ENCODE results near the gene OR2T4. TPM values are rescaled to one million over a fixed set of nuclear protein-coding genes. Genes with fewer than 3 reads are reported as not detected.

Gene OR2T4
- total and polyA plus RNA-seq, 2 experiments from 2014 or later: not detected

DNA sequence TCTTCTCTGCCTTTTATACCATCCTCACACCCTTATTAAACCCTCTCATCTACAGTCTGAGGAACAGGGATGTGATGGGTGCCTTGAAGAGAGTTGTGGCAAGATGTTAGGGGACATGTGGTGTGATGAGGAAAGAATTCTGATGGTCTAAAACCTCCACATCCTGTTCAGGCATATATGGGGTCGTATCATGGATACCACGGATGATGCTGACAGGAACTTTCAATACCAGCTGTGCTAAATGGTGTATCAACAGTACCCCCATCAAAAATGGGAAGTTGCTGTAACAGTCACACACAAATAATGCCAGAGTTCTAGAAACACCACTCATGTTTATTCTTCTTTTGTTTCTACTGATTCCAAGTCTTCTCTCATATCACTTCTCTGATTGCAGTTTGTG, 27.0 kb downstream of the OR2T4 start:
- ATAC-seq (no peak), DNase-seq (ENCODE audit: low spot score) (no peak)
- H3K4me3 ChIP-seq: no peak overlapping the region
- peaks cover 87% of the 10 kb centered on the region for H3K9me3 Mint-ChIP-seq
- TF ChIP-seq, protein P1, sequence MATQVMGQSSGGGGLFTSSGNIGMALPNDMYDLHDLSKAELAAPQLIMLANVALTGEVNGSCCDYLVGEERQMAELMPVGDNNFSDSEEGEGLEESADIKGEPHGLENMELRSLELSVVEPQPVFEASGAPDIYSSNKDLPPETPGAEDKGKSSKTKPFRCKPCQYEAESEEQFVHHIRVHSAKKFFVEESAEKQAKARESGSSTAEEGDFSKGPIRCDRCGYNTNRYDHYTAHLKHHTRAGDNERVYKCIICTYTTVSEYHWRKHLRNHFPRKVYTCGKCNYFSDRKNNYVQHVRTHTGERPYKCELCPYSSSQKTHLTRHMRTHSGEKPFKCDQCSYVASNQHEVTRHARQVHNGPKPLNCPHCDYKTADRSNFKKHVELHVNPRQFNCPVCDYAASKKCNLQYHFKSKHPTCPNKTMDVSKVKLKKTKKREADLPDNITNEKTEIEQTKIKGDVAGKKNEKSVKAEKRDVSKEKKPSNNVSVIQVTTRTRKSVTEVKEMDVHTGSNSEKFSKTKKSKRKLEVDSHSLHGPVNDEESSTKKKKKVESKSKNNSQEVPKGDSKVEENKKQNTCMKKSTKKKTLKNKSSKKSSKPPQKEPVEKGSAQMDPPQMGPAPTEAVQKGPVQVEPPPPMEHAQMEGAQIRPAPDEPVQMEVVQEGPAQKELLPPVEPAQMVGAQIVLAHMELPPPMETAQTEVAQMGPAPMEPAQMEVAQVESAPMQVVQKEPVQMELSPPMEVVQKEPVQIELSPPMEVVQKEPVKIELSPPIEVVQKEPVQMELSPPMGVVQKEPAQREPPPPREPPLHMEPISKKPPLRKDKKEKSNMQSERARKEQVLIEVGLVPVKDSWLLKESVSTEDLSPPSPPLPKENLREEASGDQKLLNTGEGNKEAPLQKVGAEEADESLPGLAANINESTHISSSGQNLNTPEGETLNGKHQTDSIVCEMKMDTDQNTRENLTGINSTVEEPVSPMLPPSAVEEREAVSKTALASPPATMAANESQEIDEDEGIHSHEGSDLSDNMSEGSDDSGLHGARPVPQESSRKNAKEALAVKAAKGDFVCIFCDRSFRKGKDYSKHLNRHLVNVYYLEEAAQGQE (IDR thresholded peaks at IDR 0.05; ENCODE audit: unreplicated experiment): no peak
- no peak for TF ChIP-seq ZNF114 (CRISPR knock-in tag; IDR thresholded peaks at IDR 0.05)
- no peak for TF ChIP-seq ZNF331 (CRISPR knock-in tag; IDR thresholded peaks at IDR 0.05; ENCODE audit: low read depth)
- no peak for TF ChIP-seq EZH2phosphoT487 (IDR thresholded peaks at IDR 0.05; ENCODE audit: unreplicated experiment)
- TF ChIP-seq POLR2AphosphoS5 (IDR thresholded peaks at IDR 0.05; ENCODE audit: low read depth): no peak
- TF ChIP-seq NANOG (IDR thresholded peaks at IDR 0.05; ENCODE audit: borderline replicate concordance): no peak
- no peak for TF ChIP-seq JUNB (IDR thresholded peaks at IDR 0.05; ENCODE audit: unreplicated experiment)
- TF ChIP-seq, protein P2, sequence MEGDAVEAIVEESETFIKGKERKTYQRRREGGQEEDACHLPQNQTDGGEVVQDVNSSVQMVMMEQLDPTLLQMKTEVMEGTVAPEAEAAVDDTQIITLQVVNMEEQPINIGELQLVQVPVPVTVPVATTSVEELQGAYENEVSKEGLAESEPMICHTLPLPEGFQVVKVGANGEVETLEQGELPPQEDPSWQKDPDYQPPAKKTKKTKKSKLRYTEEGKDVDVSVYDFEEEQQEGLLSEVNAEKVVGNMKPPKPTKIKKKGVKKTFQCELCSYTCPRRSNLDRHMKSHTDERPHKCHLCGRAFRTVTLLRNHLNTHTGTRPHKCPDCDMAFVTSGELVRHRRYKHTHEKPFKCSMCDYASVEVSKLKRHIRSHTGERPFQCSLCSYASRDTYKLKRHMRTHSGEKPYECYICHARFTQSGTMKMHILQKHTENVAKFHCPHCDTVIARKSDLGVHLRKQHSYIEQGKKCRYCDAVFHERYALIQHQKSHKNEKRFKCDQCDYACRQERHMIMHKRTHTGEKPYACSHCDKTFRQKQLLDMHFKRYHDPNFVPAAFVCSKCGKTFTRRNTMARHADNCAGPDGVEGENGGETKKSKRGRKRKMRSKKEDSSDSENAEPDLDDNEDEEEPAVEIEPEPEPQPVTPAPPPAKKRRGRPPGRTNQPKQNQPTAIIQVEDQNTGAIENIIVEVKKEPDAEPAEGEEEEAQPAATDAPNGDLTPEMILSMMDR (conservative IDR thresholded peaks at IDR 0.05; ENCODE audit: low read depth in 2 of 2): no peak
- no peak overlapping the region for H3K27ac Mint-ChIP-seq
- peaks cover 26% of the 10 kb centered on the region; the same call in 1 of the 2 replicates for H3K36me3 ChIP-seq (ENCODE audit: insufficient read depth)
- no peak overlapping the region for H3K4me3 Mint-ChIP-seq
- peaks cover 5% of the 10 kb centered on the region for H3K27me3 Mint-ChIP-seq (ENCODE audit: insufficient read depth, low read depth, poor library complexity)
- peaks cover 26% of the 10 kb centered on the region for H3K36me3 Mint-ChIP-seq (ENCODE audit: low read depth)
- H3K9me2 ChIP-seq (ENCODE audit: insufficient read depth): no peaks in the 10 kb centered on the region
- H3K4me2 ChIP-seq: no peak overlapping the region
- H3K4me1 Mint-ChIP-seq: no peaks in the 10 kb centered on the region
- no peaks in the 10 kb centered on the region for H4K20me1 ChIP-seq (replicated peaks; ENCODE audit: insufficient read depth)
- no peak overlapping the region for H2AFZ ChIP-seq
- H3K27ac ChIP-seq (ENCODE audit: low read depth): no peak overlapping the region
- H3K27me3 ChIP-seq (ENCODE audit: insufficient read depth): no peaks in the 10 kb centered on the region
- no peaks in the 10 kb centered on the region for H3F3A ChIP-seq (replicated peaks; ENCODE audit: low read depth)
- no peaks in the 10 kb centered on the region for H3K4me1 ChIP-seq (ENCODE audit: insufficient read depth)
- H3K79me2 ChIP-seq (replicated peaks; ENCODE audit: insufficient read depth): no peaks in the 10 kb centered on the region

DNA sequence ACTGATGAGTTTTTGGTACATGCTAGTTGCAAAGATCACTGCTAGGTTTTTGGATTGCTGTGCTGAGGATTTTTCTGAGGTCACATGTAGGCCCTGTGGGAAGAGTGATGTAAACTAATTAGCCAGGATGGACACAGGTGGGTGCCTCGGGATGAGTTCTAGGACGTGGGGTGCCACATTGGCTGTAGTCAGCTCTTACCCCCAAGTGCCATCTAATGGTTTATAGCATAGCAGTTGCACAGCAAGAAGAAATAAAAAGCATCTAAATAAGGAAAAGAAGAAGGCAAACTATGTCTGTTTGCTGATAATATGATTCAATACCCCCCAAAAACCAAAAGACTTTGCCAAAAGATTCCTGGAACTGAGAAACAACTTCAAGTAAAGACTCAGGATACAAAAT, 31.6 kb downstream of the OR2T4 start:
- no peaks in the 10 kb centered on the region for H3K27me3 ChIP-seq (ENCODE audit: insufficient read depth)
- Mint-ChIP-seq H3K4me1 (no peaks in the 10 kb centered on the region), H3K27ac (no peak overlapping the region), H3K9me3 (peaks cover 98% of the 10 kb centered on the region), H3K27me3 (ENCODE audit: insufficient read depth, low read depth, poor library complexity) (no peaks in the 10 kb centered on the region), H3K36me3 (ENCODE audit: low read depth) (peaks cover 25% of the 10 kb centered on the region), H3K4me3 (no peak overlapping the region)
- H3K4me3 ChIP-seq: no peak overlapping the region
- DNase-seq (ENCODE audit: low spot score) (no peak), ATAC-seq (no peak)
- H3K9me2 ChIP-seq (ENCODE audit: insufficient read depth): no peaks in the 10 kb centered on the region
- H4K20me1 ChIP-seq (replicated peaks; ENCODE audit: insufficient read depth): no peaks in the 10 kb centered on the region
- no peak overlapping the region for H3K4me2 ChIP-seq
- H3K27ac ChIP-seq (ENCODE audit: low read depth): no peak overlapping the region
- no peaks in the 10 kb centered on the region for H3F3A ChIP-seq (replicated peaks; ENCODE audit: low read depth)
- no peaks in the 10 kb centered on the region for H3K79me2 ChIP-seq (replicated peaks; ENCODE audit: insufficient read depth)
- 0 out of 2 replicates have a peak, but pooled peaks cover 15% of the 10 kb centered on the region for H3K36me3 ChIP-seq (ENCODE audit: insufficient read depth)
- H2AFZ ChIP-seq: no peak overlapping the region
- H3K4me1 ChIP-seq (ENCODE audit: insufficient read depth): no peaks in the 10 kb centered on the region
- TF ChIP-seq NANOG (IDR thresholded peaks at IDR 0.05; ENCODE audit: borderline replicate concordance): no peak
- TF ChIP-seq ZNF114 (CRISPR knock-in tag; IDR thresholded peaks at IDR 0.05): no peak
- no peak for TF ChIP-seq POLR2AphosphoS5 (IDR thresholded peaks at IDR 0.05; ENCODE audit: low read depth)
- TF ChIP-seq, protein P2 (conservative IDR thresholded peaks at IDR 0.05; ENCODE audit: low read depth in 2 of 2): no peak
- TF ChIP-seq EZH2 (IDR thresholded peaks at IDR 0.05; ENCODE audit: low read depth, unreplicated experiment): no peak
- TF ChIP-seq ZNF331 (CRISPR knock-in tag; IDR thresholded peaks at IDR 0.05; ENCODE audit: low read depth): no peak
- TF ChIP-seq, protein P3, sequence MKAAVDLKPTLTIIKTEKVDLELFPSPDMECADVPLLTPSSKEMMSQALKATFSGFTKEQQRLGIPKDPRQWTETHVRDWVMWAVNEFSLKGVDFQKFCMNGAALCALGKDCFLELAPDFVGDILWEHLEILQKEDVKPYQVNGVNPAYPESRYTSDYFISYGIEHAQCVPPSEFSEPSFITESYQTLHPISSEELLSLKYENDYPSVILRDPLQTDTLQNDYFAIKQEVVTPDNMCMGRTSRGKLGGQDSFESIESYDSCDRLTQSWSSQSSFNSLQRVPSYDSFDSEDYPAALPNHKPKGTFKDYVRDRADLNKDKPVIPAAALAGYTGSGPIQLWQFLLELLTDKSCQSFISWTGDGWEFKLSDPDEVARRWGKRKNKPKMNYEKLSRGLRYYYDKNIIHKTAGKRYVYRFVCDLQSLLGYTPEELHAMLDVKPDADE (IDR thresholded peaks at IDR 0.05): no peak

Measured in GM23338 (cell line).